Uterus (tissue), 4 donors: Measurements from ENCODE around the gene HCN3. TPM values are rescaled to one million over a fixed set of nuclear protein-coding genes. Genes with fewer than 3 reads are reported as not detected.
A peak's percentile ranks its signal among the peaks of the same experiment; 100 is the strongest.

Experiments
- DNase-seq, 2 donors: peaks; one replicate each; pipeline ENCODE4 v3.0.0-alpha.2; 2019 to 2020
- H3K27ac ChIP-seq, 2 donors: fragments of 200-600 bp; sonication (generic); 1 replicate in 1 of 2; 2 replicates in 1 of 2; pipeline ENCODE4 v1.5.1; 2016 to 2018
- H3K27me3 ChIP-seq, 2 donors: fragments of 200-600 bp; sonication (generic); one replicate each; pipeline ENCODE4 v1.5.1; 2018 to 2019; ENCODE audit warnings: control low read depth in 1 of 2
- H3K36me3 ChIP-seq, 2 donors: fragments of 200-600 bp; sonication (generic); one replicate each; pipeline ENCODE4 v1.5.1; 2019; ENCODE audit warnings: control low read depth in 1 of 2
- H3K4me1 ChIP-seq, 2 donors: fragments of 200-600 bp; sonication (generic); one replicate each; pipeline ENCODE4 v1.5.1; 2018 to 2019; ENCODE audit warnings: control low read depth in 1 of 2
- H3K4me3 ChIP-seq, 2 donors: fragments of 200-600 bp; sonication (generic); 1 replicate in 1 of 2; 2 replicates in 1 of 2; pipeline ENCODE4 v1.5.1; 2018 to 2019; ENCODE audit warnings: mild to moderate bottlenecking in 1 of 2
- H3K9me3 ChIP-seq, 2 donors: fragments of 200-600 bp; sonication (generic); one replicate each; pipeline ENCODE4 v1.5.1; 2019; ENCODE audit warnings: control low read depth in 1 of 2
- CTCF ChIP-seq, 4 experiments: fragments of 200-600 bp in 2 of 4; fragments of 450-650 bp in 2 of 4; sonication (generic) in 2 of 4; IDR thresholded peaks; one replicate each; pipeline ENCODE4 v1.5.1; 2016 to 2019; ENCODE audit warnings: antibody characterized with exemption in 4 of 4, mild to moderate bottlenecking in 2 of 4, moderate library complexity in 1 of 4
- POLR2A ChIP-seq, 2 donors: fragments of 450-650 bp; IDR thresholded peaks; one replicate each; pipeline ENCODE4 v1.6.1; 2016; ENCODE audit warnings: antibody characterized with exemption in 2 of 2, mild to moderate bottlenecking in 1 of 2, moderate library complexity in 1 of 2
- intact Hi-C: fragments of 100-400 bp; cut with DNase I; formaldehyde crosslinking; loops from one replicate; pipeline ENCODE4 v1.15.1; 2023; ENCODE audit warnings: low total_unique reads
- total RNA-seq, 4 donors: library from RNA; depleted of rRNA in 3 of 4; stranded (reverse); fragments of >200 nt in 3 of 4; gene quantifications; one replicate each; pipeline versions ENCODE4 v1.1.0 to v1.2.4, GENCODE V29; 2014 to 2023
- donor health status: DM: yes; HTN: yes; CAD: no.

HCN3 gene
- total RNA-seq, 4 donors from 2014 or later: 4.2 to 5.5 TPM; not detected in 2

DNA sequence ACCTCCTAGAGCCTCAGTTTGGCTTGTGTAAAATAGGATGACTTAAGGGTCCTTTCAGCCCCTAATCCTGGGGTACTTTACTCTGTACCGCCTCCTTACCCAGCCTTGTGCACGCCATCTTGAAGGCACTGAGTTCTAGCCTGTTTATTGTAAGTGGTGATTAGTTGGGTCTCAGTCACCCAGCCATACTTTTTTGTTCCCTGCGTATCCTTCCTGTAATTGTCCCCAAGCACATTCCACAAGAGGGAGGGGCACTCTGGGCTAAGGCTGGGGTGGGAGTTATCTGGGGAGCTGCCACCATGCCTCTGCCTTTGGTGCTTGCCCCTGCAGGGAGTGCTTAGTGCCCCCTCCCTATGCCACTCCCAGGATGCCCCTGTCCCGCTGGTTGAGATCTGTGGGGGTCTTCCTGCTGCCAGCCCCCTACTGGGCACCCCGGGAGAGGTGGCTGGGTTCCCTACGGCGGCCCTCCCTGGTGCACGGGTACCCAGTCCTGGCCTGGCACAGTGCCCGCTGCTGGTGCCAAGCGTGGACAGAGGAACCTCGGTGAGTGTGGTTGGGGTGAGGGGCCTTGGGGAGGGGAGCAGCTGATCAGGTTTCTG is 32.3 kb downstream of the HCN3 start:
- Histone ChIP-seq H3K4me3 (peak overlapping the region; percentile 70 to 72), H3K27ac (peak overlapping the region; percentile 80 to 82), H3K9me3 (no peaks in the 10 kb centered on the region), H3K27me3 (no peaks in the 10 kb centered on the region), H3K4me1 (no peaks in the 10 kb centered on the region), H3K36me3 (no peaks in the 10 kb centered on the region)
- peak in 1 of 2 donors; percentile 30 for DNase-seq
- intact Hi-C loops: no loop called here
- TF ChIP-seq CTCF (IDR thresholded peaks at IDR 0.05) (no peak), POLR2A (IDR thresholded peaks at IDR 0.05) (no peak)

DNA sequence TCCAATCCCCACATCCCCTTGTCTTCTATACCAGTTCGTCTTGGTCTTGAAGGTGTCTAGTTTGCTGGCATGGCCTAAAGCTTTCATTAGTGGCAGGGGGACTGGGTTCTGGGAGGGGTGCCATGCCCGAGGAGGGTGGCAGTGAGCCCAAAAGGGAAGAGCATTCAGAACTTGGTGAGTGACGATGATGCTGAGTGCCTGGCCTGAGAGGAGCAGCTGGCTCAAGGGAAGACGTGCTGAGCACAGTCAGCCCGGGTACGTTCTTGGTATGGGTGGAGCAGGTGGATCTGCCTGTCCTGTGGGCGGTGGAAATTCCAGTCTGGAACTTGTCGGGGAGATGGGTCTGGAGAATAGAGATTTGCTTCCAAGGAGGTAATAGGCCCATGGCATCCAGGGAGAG is 36.0 kb downstream of the HCN3 start:
- intact Hi-C loops: no loop called here
- no peak for TF ChIP-seq POLR2A (IDR thresholded peaks at IDR 0.05)
- no peak for TF ChIP-seq CTCF (IDR thresholded peaks at IDR 0.05)
- no peak for DNase-seq
- Histone ChIP-seq H3K4me3 (no peak overlapping the region), H3K36me3 (no peaks in the 10 kb centered on the region), H3K27me3 (no peaks in the 10 kb centered on the region), H3K9me3 (no peaks in the 10 kb centered on the region), H3K27ac (no peak overlapping the region), H3K4me1 (no peaks in the 10 kb centered on the region)

- Histone ChIP-seq H3K9me3 (no peaks in the 10 kb centered on the region), H3K4me1 (peaks cover under 1 to 9% of the 10 kb centered on the region in 2 donors), H3K27me3 (no peaks in the 10 kb centered on the region), H3K27ac (no peak overlapping the region), H3K4me3 (no peak overlapping the region), H3K36me3 (no peaks in the 10 kb centered on the region)
- no peak for DNase-seq
- TF ChIP-seq POLR2A (IDR thresholded peaks at IDR 0.05) (no peak), CTCF (IDR thresholded peaks at IDR 0.05) (no peak)
- intact Hi-C loops: no loop called here
Measured at GRCh38 chr1:155316922-155317321, 39.7 kb downstream of the HCN3 start.

DNA sequence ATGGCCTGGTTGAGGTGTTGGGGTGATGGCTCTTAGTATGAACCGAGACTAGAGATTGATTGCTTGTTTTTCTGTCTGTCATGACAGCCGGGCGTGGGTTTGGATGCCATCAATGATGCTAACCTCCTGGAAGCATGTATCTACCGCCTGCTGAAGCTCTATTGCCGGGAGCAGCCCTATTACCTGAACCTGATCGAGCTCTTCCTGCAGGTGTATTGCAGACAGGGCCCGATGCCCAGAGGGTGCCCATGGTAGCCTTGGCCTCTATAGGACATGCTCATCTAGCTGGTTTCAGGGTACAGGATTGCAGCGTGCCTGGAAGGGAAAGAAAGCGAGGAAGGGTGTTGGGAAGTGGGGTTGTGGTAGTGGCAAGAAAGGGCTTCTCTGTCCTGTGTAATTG is 40.8 kb downstream of the HCN3 start:
- no peak for DNase-seq
- H3K36me3 ChIP-seq: no peaks in the 10 kb centered on the region
- no peak overlapping the region for H3K27ac ChIP-seq
- intact Hi-C loops: no loop called here
- H3K4me3 ChIP-seq: no peak overlapping the region
- H3K4me1 ChIP-seq: peaks cover 5 to 10% of the 10 kb centered on the region in 2 donors
- TF ChIP-seq POLR2A (IDR thresholded peaks at IDR 0.05) (no peak), CTCF (IDR thresholded peaks at IDR 0.05) (no peak)
- H3K9me3 ChIP-seq: no peaks in the 10 kb centered on the region
- no peaks in the 10 kb centered on the region for H3K27me3 ChIP-seq

GRCh38 chr1:155319536-155319935 is 42.3 kb downstream of the HCN3 start:
- Histone ChIP-seq H3K36me3 (no peaks in the 10 kb centered on the region), H3K27ac (no peak overlapping the region), H3K27me3 (no peaks in the 10 kb centered on the region), H3K4me1 (peaks cover 5 to 10% of the 10 kb centered on the region in 2 donors), H3K4me3 (no peak overlapping the region), H3K9me3 (no peaks in the 10 kb centered on the region)
- intact Hi-C loops: no loop called here
- no peak for TF ChIP-seq POLR2A (IDR thresholded peaks at IDR 0.05)
- TF ChIP-seq CTCF (IDR thresholded peaks at IDR 0.05): no peak
- DNase-seq: no peak
